Measurements from ENCODE around the gene DPP7. TPM values are rescaled to one million over a fixed set of nuclear protein-coding genes. Genes with fewer than 3 reads are reported as not detected.

The DPP7 gene
- total RNA-seq, 2 experiments from 2014 or later: 222 to 227 TPM

- no peak for TF ChIP-seq CTCF (IDR thresholded peaks at IDR 0.05)
- ChIA-PET POLR2A (no interaction called here), CTCF (interaction anchor here (1.3 kb wide), 1 partner anchor 9 kb away, joined by 3 read pairs; no protein-coding TSS in a partner anchor)
- Mint-ChIP-seq H3K27ac (no peak overlapping the region), H3K36me3 (ENCODE audit: low read depth) (peaks cover 18% of the 10 kb centered on the region), H3K27me3 (no peaks in the 10 kb centered on the region), H3K4me1 (ENCODE audit: low read depth) (peaks cover 5% of the 10 kb centered on the region), H3K9me3 (no peaks in the 10 kb centered on the region), H3K4me3 (no peak overlapping the region)
- ATAC-seq: no peak
- no peak for DNase-seq
- intact Hi-C loops (cut with micrococcal nuclease): no loop called here
These were observed 5.0 kb downstream of the DPP7 start for GRCh38 chr9:137109250-137110146.

GRCh38 chr9:137108608-137109249 is 5.8 kb downstream of the DPP7 start:
- H3K9me3 Mint-ChIP-seq: no peaks in the 10 kb centered on the region
- intact Hi-C loops (cut with micrococcal nuclease): no loop called here
- no peaks in the 10 kb centered on the region for H3K27me3 Mint-ChIP-seq
- H3K27ac Mint-ChIP-seq: no peak overlapping the region
- no peak for TF ChIP-seq CTCF (IDR thresholded peaks at IDR 0.05)
- ChIA-PET CTCF (interaction anchor here (1.1 to 1.3 kb wide), 2 partner anchors 10 to 73 kb away, joined by 3 read pairs; no protein-coding TSS in a partner anchor), POLR2A (interaction anchor here (0.9 kb wide), 1 partner anchor 42 kb away, joined by 3 read pairs; no protein-coding TSS in a partner anchor)
- peaks cover 5% of the 10 kb centered on the region for H3K4me1 Mint-ChIP-seq (ENCODE audit: low read depth)
- no peak for DNase-seq
- no peak for ATAC-seq
- no peak overlapping the region for H3K4me3 Mint-ChIP-seq
- peaks cover 18% of the 10 kb centered on the region for H3K36me3 Mint-ChIP-seq (ENCODE audit: low read depth)

- DNase-seq (no peak), ATAC-seq (no peak)
- Mint-ChIP-seq H3K36me3 (ENCODE audit: low read depth) (peaks cover 12% of the 10 kb centered on the region), H3K4me1 (ENCODE audit: low read depth) (peaks cover 2% of the 10 kb centered on the region), H3K27ac (no peak overlapping the region), H3K27me3 (no peaks in the 10 kb centered on the region), H3K4me3 (no peak overlapping the region), H3K9me3 (no peaks in the 10 kb centered on the region)
- intact Hi-C loops (cut with micrococcal nuclease): no loop called here
- ChIA-PET POLR2A (interaction anchor here (0.9 kb wide), 1 partner anchor 42 kb away, joined by 3 read pairs; no protein-coding TSS in a partner anchor), CTCF (interaction anchor here (1.1 to 1.2 kb wide), 2 partner anchors 38 to 72 kb away, joined by 3 read pairs; partner anchors contain the start of gene SAPCD2)
- TF ChIP-seq CTCF (IDR thresholded peaks at IDR 0.05): no peak
These were observed 6.6 kb downstream of the DPP7 start for GRCh38 chr9:137107982-137108381.

GRCh38 chr9:137107312-137107921 is 7.1 kb downstream of the DPP7 start:
- ChIA-PET POLR2A (interaction anchor here (0.5 to 1.4 kb wide), 4 partner anchors 9 to 88 kb away, joined by 3 to 6 read pairs (median 3); no protein-coding TSS in a partner anchor), CTCF (interaction anchor here (1.1 to 1.2 kb wide), 2 partner anchors 38 to 72 kb away, joined by 3 read pairs; partner anchors contain the start of gene SAPCD2)
- H3K36me3 Mint-ChIP-seq (ENCODE audit: low read depth): peaks cover 10% of the 10 kb centered on the region
- no peaks in the 10 kb centered on the region for H3K9me3 Mint-ChIP-seq
- intact Hi-C loops (cut with micrococcal nuclease): no loop called here
- H3K27ac Mint-ChIP-seq: no peak overlapping the region
- H3K4me1 Mint-ChIP-seq (ENCODE audit: low read depth): no peaks in the 10 kb centered on the region
- no peaks in the 10 kb centered on the region for H3K27me3 Mint-ChIP-seq
- ATAC-seq: no peak
- H3K4me3 Mint-ChIP-seq: no peak overlapping the region
- no peak for DNase-seq
- TF ChIP-seq CTCF (IDR thresholded peaks at IDR 0.05): no peak

Measured in activated CD8-positive, alpha-beta T cell treated with anti-CD3 and anti-CD28 coated beads for 36 hours (primary cell).